HEK293 (cell line): ENCODE measurements around the gene KCNRG.

Source experiments
- CTCF ChIA-PET: fragments of 350-600 bp; formaldehyde crosslinking; extraction: SDS; loops from one replicate; lab custom pipeline; 2021; ENCODE audit warnings: antibody characterized with exemption; lab: Yijun Ruan, JAX
- POLR2A ChIA-PET: fragments of 300-600 bp; formaldehyde crosslinking; extraction: SDS; loops from one replicate; lab custom pipeline; 2020; ENCODE audit warnings: antibody characterized with exemption, inconsistent platforms; lab: Yijun Ruan, JAX
- H3K27ac ChIP-seq: fragments of 200-500 bp; sonication (Bioruptor generic); 2 replicates; pipeline ENCODE4 v1.5.1; 2014; ENCODE audit warnings: low read depth, low read length, control low read depth, inconsistent platforms; ENCODE audit errors: extremely low read depth
- H3K36me3 ChIP-seq, 2 experiments: fragments of 200-500 bp in 1 of 2; sonication (Bioruptor generic) in 1 of 2; 1 replicate in 1 of 2; 2 replicates in 1 of 2; pipeline ENCODE4 v1.5.1; 2014 to 2017; ENCODE audit warnings: inconsistent platforms in 2 of 2, low read length in 2 of 2; ENCODE audit not compliant: control insufficient read depth in 2 of 2, insufficient read depth in 1 of 2
- H3K4me1 ChIP-seq: fragments of 200-500 bp; sonication (Bioruptor generic); 2 replicates; pipeline ENCODE4 v1.5.1; 2014; ENCODE audit warnings: mild to moderate bottlenecking, low read length, inconsistent platforms; ENCODE audit not compliant: control insufficient read depth, insufficient read depth
- H3K4me3 ChIP-seq: 2 replicates; pipeline ENCODE4 v1.5.1; 2011; ENCODE audit warnings: low read depth, mild to moderate bottlenecking, control low read depth, low read length, moderate library complexity
- H3K9me3 ChIP-seq: fragments of 200-500 bp; sonication (Bioruptor generic); 2 replicates; pipeline ENCODE4 v1.5.1; 2014; ENCODE audit warnings: low read depth, low read length, inconsistent platforms; ENCODE audit not compliant: control insufficient read depth, insufficient read depth
- HOXC10 ChIP-seq: sonication (generic); formaldehyde crosslinking; IDR thresholded peaks from 2 replicates; pipeline ENCODE4 v1.8.1; 2023; ENCODE audit warnings: mild to moderate bottlenecking, missing genetic modification reagents
- KLF9 ChIP-seq: fragments of 450-650 bp; formaldehyde crosslinking; IDR thresholded peaks from 2 replicates; pipeline ENCODE4 v1.5.1; 2016; ENCODE audit warnings: missing biosample characterization, missing genetic modification characterization, low read depth
- PRDM1 ChIP-seq: fragments of 450-650 bp; formaldehyde crosslinking; IDR thresholded peaks from 2 replicates; pipeline ENCODE4; 2016; ENCODE audit warnings: missing biosample characterization, missing genetic modification characterization
- ZBTB1 ChIP-seq: fragments of 450-650 bp; formaldehyde crosslinking; IDR thresholded peaks from 2 replicates; pipeline ENCODE4 v1.5.1; 2016; ENCODE audit warnings: missing biosample characterization, missing genetic modification characterization
- ZBTB48 ChIP-seq: fragments of 450-650 bp; formaldehyde crosslinking; IDR thresholded peaks from 2 replicates; pipeline ENCODE4 v1.5.1; 2016; ENCODE audit warnings: missing biosample characterization, missing genetic modification characterization
- ZFP37 ChIP-seq: fragments of 450-650 bp; formaldehyde crosslinking; IDR thresholded peaks from 2 replicates; pipeline ENCODE4 v1.5.1; 2016; ENCODE audit warnings: missing biosample characterization, missing genetic modification characterization
- ZIC2 ChIP-seq: fragments of 450-650 bp; formaldehyde crosslinking; IDR thresholded peaks from 2 replicates; pipeline ENCODE4 v1.5.1; 2016; ENCODE audit warnings: missing biosample characterization, missing genetic modification characterization
- ZNF112 ChIP-seq: fragments of 450-650 bp; formaldehyde crosslinking; IDR thresholded peaks from 2 replicates; pipeline ENCODE4 v1.5.0; 2017; ENCODE audit warnings: missing biosample characterization, missing genetic modification characterization
- ZNF146 ChIP-seq: fragments of 450-650 bp; formaldehyde crosslinking; IDR thresholded peaks from 2 replicates; pipeline ENCODE4 v1.5.1; 2016; ENCODE audit warnings: missing biosample characterization, missing genetic modification characterization
- ZNF148 ChIP-seq: fragments of 450-650 bp; formaldehyde crosslinking; IDR thresholded peaks from 2 replicates; pipeline ENCODE4 v1.5.0; 2017; ENCODE audit warnings: missing biosample characterization, missing genetic modification characterization, borderline replicate concordance
- ZNF157 ChIP-seq: fragments of 450-650 bp; formaldehyde crosslinking; IDR thresholded peaks from 2 replicates; pipeline ENCODE4 v1.5.1; 2016; ENCODE audit warnings: missing biosample characterization, missing genetic modification characterization
- ZNF239 ChIP-seq: fragments of 450-650 bp; formaldehyde crosslinking; IDR thresholded peaks from 2 replicates; pipeline ENCODE4 v1.5.1; 2016; ENCODE audit warnings: missing biosample characterization, missing genetic modification characterization
- ZNF423 ChIP-seq: fragments of 450-650 bp; formaldehyde crosslinking; IDR thresholded peaks from 2 replicates; pipeline ENCODE4 v1.5.1; 2016; ENCODE audit warnings: missing biosample characterization, missing genetic modification characterization
- ZNF433 ChIP-seq: fragments of 450-650 bp; formaldehyde crosslinking; IDR thresholded peaks from 2 replicates; pipeline ENCODE4 v1.5.1; 2016; ENCODE audit warnings: missing biosample characterization, missing genetic modification characterization, low read depth
- ZNF501 ChIP-seq: fragments of 450-650 bp; formaldehyde crosslinking; IDR thresholded peaks from 2 replicates; pipeline ENCODE4 v1.5.1; 2016; ENCODE audit warnings: missing biosample characterization, missing genetic modification characterization
- ZNF555 ChIP-seq: fragments of 450-650 bp; formaldehyde crosslinking; conservative IDR thresholded peaks from 2 replicates; pipeline ENCODE4 v1.5.1; 2017; ENCODE audit warnings: missing biosample characterization, mild to moderate bottlenecking, missing genetic modification characterization, inconsistent platforms
- ZNF600 ChIP-seq: fragments of 450-650 bp; formaldehyde crosslinking; IDR thresholded peaks from 2 replicates; pipeline ENCODE4 v1.5.1; 2016; ENCODE audit warnings: missing biosample characterization, missing genetic modification characterization
- ZNF664 ChIP-seq: fragments of 450-650 bp; formaldehyde crosslinking; IDR thresholded peaks from 2 replicates; pipeline ENCODE4 v1.5.1; 2016; ENCODE audit warnings: missing biosample characterization, missing genetic modification characterization
- ZNF692 ChIP-seq: fragments of 450-650 bp; formaldehyde crosslinking; IDR thresholded peaks from 2 replicates; pipeline ENCODE4 v1.5.1; 2016; ENCODE audit warnings: missing biosample characterization, missing genetic modification characterization
- ZNF830 ChIP-seq: fragments of 450-650 bp; IDR thresholded peaks from 2 replicates; pipeline ENCODE4 v1.5.0; 2018; ENCODE audit warnings: missing biosample characterization, missing genetic modification characterization, low read depth, mild to moderate bottlenecking, moderate library complexity
- TF ChIP-seq, protein P1 (sequence below): fragments of 450-650 bp; formaldehyde crosslinking; IDR thresholded peaks from 2 replicates; pipeline ENCODE4 v1.5.1; 2016; ENCODE audit warnings: missing biosample characterization, missing genetic modification characterization
- TF ChIP-seq, protein P2 (sequence below): IDR thresholded peaks from 2 replicates; pipeline ENCODE4 v1.6.1; 2011; ENCODE audit warnings: mild to moderate bottlenecking, low read depth, low read length, borderline replicate concordance
- TF ChIP-seq, protein P3 (sequence below): fragments of 450-650 bp; formaldehyde crosslinking; IDR thresholded peaks from 2 replicates; pipeline ENCODE4 v1.5.1; 2016; ENCODE audit warnings: missing biosample characterization, missing genetic modification characterization

The KCNRG gene

GRCh38 chr13:50062336-50062735 is 47.1 kb downstream of the KCNRG start (continued):
- TF ChIP-seq ZNF433 (tag by site-specific recombination) (peak; percentile 73), ZFP37 (0 out of 2 replicates have a peak, but pooled peaks have one; percentile 18), ZBTB1 (tag by site-specific recombination) (peak; percentile 64; the same call in 1 of the 2 replicates), ZNF664 (tag by site-specific recombination) (peak; percentile 77)
- TF ChIP-seq, all 188 proteins: peak for 27; not testable (repeated sequence) for 161

- CTCF ChIA-PET: interaction anchor here (0.6 kb wide), 1 partner anchor 465 kb away, joined by 4 read pairs; no protein-coding TSS in a partner anchor
- TF ChIP-seq ZNF555: no peak
- TF ChIP-seq ZNF148: no peak
- TF ChIP-seq ZNF112 (tag by site-specific recombination): no peak
- no peak for TF ChIP-seq ZBTB48 (tag by site-specific recombination)
- TF ChIP-seq, protein P1, sequence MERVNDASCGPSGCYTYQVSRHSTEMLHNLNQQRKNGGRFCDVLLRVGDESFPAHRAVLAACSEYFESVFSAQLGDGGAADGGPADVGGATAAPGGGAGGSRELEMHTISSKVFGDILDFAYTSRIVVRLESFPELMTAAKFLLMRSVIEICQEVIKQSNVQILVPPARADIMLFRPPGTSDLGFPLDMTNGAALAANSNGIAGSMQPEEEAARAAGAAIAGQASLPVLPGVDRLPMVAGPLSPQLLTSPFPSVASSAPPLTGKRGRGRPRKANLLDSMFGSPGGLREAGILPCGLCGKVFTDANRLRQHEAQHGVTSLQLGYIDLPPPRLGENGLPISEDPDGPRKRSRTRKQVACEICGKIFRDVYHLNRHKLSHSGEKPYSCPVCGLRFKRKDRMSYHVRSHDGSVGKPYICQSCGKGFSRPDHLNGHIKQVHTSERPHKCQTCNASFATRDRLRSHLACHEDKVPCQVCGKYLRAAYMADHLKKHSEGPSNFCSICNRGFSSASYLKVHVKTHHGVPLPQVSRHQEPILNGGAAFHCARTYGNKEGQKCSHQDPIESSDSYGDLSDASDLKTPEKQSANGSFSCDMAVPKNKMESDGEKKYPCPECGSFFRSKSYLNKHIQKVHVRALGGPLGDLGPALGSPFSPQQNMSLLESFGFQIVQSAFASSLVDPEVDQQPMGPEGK: no peak
- no peak overlapping the region for H3K27ac ChIP-seq
Observed at GRCh38 chr13:50065712-50066111, 50.5 kb downstream of the KCNRG start.

DNA sequence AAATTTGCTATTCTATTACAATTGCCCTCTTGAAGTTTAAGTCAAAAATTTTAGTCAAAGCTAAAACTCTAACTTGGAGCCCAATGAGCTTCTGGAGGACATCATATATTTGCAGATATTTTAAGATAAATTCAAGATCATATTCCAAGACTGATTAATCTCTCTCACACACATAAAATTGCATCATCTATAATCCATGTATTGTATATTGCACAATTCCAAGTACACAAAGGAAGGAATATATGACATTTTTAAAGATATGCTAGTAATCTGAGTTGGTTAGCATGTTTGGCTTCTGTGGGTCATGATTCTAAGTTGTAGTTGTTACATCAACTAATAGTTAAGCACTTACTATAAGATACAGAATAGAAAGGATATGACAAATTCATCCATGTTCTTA is 53.3 kb downstream of the KCNRG start:
- POLR2A ChIA-PET: interaction anchor here (2.7 kb wide), 1 partner anchor 11 kb away, joined by 9 read pairs; no protein-coding TSS in a partner anchor
- Histone ChIP-seq H3K27ac (no peak overlapping the region), H3K4me3 (no peak overlapping the region), H3K4me1 (peaks cover 2% of the 10 kb centered on the region; the same call in 1 of the 2 replicates), H3K36me3 (peaks cover 34 to 40% of the 10 kb centered on the region in 2 experiments), H3K9me3 (no peaks in the 10 kb centered on the region)
- CTCF ChIA-PET: interaction anchor here (1.3 to 2.1 kb wide), 3 partner anchors 10 to 71 kb away, joined by 3 to 4 read pairs (median 4); no protein-coding TSS in a partner anchor
- no peak for TF ChIP-seq ZNF501 (tag by site-specific recombination)
- TF ChIP-seq ZNF433 (tag by site-specific recombination): no peak
- TF ChIP-seq ZNF146 (tag by site-specific recombination): no peak
- TF ChIP-seq ZNF423 (tag by site-specific recombination): no peak
- TF ChIP-seq ZNF157 (tag by site-specific recombination): no peak
- no peak for TF ChIP-seq ZNF239
- TF ChIP-seq ZNF600 (tag by site-specific recombination): no peak
- TF ChIP-seq ZIC2 (tag by site-specific recombination): no peak
- no peak for TF ChIP-seq KLF9 (tag by site-specific recombination)
- TF ChIP-seq PRDM1 (tag by site-specific recombination): no peak
- TF ChIP-seq ZNF830 (tag by site-specific recombination): no peak
- TF ChIP-seq ZNF692 (tag by site-specific recombination): no peak
- no peak for TF ChIP-seq HOXC10 (CRISPR knock-in tag)
- TF ChIP-seq, protein P2, sequence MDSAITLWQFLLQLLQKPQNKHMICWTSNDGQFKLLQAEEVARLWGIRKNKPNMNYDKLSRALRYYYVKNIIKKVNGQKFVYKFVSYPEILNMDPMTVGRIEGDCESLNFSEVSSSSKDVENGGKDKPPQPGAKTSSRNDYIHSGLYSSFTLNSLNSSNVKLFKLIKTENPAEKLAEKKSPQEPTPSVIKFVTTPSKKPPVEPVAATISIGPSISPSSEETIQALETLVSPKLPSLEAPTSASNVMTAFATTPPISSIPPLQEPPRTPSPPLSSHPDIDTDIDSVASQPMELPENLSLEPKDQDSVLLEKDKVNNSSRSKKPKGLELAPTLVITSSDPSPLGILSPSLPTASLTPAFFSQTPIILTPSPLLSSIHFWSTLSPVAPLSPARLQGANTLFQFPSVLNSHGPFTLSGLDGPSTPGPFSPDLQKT: no peak
- TF ChIP-seq, protein P3, sequence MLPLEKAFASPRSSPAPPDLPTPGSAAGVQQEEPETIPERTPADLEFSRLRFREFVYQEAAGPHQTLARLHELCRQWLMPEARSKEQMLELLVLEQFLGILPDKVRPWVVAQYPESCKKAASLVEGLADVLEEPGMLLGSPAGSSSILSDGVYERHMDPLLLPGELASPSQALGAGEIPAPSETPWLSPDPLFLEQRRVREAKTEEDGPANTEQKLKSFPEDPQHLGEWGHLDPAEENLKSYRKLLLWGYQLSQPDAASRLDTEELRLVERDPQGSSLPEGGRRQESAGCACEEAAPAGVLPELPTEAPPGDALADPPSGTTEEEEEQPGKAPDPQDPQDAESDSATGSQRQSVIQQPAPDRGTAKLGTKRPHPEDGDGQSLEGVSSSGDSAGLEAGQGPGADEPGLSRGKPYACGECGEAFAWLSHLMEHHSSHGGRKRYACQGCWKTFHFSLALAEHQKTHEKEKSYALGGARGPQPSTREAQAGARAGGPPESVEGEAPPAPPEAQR (tag by site-specific recombination): no peak

More at GRCh38 chr13:50065712-50066111, 50.5 kb downstream of the KCNRG start:
- Histone ChIP-seq H3K4me3 (no peak overlapping the region), H3K36me3 (peaks cover 35 to 37% of the 10 kb centered on the region in 2 experiments), H3K4me1 (no peaks in the 10 kb centered on the region), H3K9me3 (no peaks in the 10 kb centered on the region)
- POLR2A ChIA-PET: no interaction called here
